HG02759 (cell line): ENCODE measurements around the gene MCUB.
"Not testable (repeated sequence)": the region's sequence is repeated elsewhere in the genome, so short reads cannot be mapped to it uniquely, and the experiment has no call there.

Experiments
- ATAC-seq: cut with Tn5 transposase; IDR thresholded peaks from one replicate; pipeline ENCODE4 v1.9.1; 2021; ENCODE audit warnings: mild to moderate bottlenecking, moderate library complexity; ENCODE audit not compliant: unreplicated experiment

Gene MCUB

DNA sequence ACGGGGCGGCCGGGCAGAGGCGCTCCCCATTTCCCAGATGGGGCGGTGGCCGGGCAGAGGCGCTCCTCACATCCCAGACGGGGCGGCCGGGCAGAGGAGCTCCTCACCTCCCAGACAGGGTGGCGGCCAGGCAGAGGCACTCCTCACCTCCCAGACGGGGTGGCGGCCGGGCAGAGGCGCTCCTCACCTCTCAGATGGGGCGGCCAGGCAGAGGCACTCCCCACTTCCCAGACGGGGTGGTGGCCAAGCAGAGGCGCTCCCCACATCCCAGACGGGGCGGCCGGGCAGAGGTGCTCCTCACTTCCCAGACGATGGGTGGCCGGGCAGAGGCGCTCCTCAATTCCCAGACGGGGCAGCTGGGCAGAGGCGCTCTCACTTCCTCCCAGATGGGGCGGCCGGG lies 118.4 kb downstream of the MCUB start:
- ATAC-seq: not testable (repeated sequence)

DNA sequence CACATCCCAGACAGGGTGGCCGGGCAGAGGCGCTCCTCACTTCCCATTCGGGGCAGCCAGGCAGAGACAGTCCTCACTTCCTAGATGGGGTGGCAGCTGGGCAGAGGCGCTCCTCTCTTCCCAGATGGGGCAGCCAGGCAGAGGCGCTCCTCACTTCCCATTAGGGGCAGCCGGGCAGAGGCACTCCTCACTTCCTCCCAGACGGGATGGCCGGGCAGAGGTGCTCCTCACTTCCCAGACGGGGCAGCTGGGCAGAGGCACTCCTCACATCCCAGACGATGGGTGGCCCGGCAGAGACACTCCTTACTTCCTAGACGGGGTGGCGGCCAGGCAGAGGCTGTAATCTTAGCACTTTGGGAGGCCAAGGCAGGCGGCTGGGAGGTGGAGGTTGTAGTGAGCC lies 118.9 kb downstream of the MCUB start:
- ATAC-seq: not testable (repeated sequence)

DNA sequence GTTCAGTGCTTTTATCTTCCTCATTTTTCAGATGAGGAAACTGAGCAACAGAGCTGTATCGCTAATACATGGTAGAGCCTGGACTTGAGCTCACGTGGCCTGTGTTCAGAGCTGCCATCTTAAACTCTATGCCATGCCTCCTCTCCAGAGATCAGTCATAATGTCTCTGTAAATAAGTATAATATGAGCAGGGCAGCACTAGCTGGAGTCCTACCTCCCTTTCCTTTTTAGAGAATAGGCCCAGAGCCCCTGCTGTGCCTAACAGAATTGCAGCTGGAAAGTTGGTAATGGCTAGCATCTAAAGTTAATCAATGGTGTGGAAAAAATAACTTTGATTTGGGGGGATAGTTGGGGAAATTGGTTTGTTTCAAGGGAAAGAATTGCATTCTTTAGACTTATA lies 122.8 kb downstream of the MCUB start:
- no peak for ATAC-seq

DNA sequence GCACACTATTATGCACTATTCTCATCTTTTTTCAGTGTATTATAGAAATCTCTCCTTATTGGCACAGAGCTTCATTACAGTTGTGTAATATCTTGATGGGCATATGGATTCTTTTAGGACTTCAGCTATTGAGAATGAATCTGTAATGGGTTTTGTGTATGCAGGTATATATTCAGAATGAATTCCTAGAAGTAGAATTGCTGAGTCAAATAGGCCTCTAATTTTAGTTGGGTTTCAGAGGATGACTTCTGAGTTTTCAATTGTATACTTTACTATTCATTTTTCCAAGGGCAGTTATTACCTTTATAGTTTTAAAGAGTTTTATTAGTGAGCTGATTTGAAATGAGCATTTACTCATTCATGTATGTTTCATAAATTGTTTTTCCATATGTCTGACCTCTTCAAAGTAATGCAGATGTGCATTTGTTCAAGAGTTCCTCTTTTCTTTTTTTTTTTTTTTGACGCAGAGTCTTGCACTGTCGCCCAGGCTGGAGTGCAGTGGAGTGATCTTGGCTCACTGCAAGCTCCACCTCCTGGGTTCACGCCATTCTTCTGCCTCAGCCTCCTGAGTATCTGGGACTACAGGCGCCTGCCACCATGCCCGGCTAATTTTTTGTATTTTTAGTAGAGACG lies 123.7 kb downstream of the MCUB start:
- ATAC-seq: no peak

DNA sequence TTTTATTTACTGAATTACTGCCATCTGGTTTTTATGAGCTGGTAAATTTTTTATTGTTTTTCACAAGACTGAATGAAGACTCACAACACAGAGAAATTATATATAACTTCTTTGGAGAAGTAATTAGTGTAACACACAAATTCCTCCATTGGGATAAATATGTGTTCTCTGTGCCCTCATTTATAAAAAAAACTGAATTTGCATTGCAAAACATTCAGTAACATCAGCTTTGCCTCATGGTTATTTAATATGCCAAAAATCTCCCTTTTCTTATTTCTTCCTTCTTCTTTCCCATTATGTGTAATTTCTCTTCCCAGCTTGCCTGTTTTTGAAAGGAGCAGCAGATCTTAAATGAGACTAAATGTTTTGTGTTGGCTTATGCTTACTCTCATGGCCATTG lies 124.7 kb downstream of the MCUB start:
- ATAC-seq: no peak

DNA sequence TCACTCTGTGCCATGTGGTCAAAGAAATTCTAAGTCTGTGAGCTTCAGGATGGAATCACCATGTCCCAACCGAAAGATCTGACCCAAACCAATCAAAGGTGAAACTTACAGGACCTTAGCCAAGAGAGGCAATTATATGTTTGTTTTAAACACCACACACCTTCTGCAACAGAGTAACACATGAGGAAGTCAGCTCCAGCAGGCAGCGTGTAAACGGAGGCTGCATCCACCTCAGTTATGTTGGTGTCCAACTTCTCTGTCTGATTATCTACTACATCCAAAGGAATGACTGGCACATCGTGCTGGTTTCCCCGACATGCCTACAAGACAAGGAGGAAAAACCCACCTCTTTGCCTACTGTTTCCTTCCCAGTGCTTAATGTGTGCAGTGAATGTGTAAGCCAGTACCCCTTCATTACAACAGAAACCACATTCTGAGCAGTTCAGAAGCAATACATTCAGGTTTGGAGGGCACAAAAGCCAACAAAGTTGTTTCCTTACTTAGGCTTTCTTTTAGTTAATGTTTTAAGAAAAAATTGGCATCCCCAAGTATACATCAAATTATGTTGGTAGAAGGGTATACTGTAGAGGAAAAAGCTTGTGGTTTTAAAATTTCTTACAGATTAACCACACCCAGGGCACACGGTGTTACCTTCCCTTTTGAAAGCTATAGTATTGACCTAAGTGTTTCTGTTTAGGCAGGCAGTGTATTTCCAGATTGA lies 130.8 kb downstream of the MCUB start:
- ATAC-seq: peak; percentile 85

DNA sequence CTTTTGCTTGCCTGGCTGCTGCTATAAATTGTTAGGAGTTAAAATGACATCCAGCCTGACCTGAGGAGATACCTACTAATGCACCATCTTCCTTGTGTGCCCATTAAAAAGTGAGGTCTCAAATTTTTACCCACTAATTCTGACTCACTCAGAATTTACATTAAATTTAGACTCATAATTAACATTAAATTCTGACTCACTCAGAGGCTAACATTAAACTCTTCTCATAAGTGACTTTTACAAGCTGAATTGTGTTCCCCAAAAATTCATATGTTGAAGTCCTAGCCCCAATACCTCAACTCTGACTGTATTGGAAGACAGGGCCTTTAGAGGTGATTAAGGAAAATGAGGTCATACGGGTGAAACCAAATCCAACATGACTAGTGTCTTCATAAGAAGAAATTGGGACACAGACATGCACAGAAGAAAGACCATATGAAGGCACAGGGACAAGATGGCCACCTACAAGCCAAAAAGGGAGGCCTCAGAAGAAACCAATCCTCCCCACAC lies 131.4 kb downstream of the MCUB start:
- peak; percentile 3 for ATAC-seq

DNA sequence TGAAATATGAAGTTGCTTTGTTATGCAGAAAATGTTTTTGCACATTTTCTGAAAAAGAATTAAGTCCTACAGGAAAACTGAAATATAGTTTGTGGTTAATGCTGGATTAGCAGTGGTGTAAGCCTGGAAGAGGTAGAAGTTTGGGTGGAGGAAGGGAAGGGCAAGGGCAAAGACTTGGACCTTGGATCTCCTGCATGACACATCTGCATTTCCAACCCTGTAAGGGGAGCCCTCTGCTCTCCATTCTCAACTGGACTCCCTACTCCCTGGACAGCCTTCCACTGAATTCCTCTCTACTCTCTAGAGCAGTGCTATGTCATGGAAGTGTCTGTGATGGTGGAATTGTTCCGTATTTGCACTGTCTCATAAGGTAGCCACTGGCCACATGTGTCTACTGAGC lies 138.6 kb downstream of the MCUB start:
- ATAC-seq: no peak

DNA sequence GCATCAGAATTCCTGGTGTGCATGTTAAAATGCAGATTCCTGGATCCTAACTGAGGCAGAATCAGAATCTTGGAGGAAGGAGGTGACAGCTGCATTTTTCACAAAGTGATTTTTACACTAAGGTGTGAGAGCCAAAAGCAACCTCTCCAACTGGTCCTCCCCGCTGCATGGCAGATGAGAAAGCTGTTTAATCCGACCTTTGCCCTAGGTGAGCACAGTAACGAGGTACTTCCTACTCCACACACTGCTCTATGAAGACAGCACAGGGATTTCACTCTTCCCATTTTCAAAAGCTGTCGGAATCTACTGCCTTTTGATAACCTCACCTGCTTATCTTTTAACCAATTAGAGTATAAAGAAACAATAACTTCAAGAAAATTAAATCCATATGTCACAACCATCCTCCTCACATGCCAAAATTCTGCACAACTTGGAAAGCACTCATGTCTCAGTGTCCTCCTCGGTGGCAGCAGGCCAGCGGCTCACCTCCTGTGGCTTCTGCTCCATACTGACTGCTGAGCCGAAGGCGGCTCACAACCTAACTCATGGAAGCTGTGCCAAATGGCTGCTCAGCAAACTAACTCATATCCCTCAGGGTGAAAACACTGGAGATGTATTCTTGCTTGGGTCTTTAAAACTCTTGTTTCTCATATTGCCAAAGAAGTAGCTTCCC lies 139.6 kb downstream of the MCUB start:
- ATAC-seq: no peak

DNA sequence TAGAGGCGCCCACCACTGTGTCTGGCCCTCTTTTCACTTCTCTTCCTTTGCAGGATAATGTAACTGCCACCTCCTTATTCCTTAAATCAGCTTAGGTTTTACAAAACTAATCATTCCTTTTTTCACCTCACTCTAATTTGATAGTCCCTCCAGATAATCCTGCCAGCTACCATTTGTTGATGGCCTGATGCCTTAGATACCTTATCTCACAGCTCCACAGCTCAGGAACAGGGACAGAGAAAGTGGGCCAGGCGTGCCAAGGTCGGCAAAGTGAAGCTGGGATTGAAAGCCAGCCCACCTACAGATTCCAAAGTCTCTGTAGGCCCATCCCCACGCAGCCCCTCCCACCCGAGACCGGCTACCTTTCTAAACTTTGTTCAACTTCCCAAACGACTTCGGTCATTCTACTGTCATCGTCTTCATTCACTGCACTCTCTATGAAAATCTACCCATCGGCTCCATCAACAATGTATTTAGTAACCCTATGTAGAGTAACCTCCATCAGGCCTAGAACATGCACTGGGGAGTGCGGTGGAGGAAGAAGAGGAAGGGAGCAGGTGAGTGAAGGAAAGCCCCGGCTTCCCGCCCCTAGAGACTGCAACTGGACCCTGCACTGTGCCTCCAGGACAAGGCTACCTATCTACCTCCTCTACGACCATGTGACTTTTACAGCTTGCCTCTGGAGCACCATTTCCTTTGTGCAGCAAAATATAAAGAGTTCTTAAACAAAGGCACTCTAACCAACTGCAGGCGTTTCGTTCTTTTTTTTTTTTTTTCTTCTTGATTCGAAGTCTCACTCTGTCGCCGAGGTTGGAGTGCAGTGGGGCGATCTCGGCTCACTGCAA lies 141.7 kb downstream of the MCUB start:
- ATAC-seq: no peak

DNA sequence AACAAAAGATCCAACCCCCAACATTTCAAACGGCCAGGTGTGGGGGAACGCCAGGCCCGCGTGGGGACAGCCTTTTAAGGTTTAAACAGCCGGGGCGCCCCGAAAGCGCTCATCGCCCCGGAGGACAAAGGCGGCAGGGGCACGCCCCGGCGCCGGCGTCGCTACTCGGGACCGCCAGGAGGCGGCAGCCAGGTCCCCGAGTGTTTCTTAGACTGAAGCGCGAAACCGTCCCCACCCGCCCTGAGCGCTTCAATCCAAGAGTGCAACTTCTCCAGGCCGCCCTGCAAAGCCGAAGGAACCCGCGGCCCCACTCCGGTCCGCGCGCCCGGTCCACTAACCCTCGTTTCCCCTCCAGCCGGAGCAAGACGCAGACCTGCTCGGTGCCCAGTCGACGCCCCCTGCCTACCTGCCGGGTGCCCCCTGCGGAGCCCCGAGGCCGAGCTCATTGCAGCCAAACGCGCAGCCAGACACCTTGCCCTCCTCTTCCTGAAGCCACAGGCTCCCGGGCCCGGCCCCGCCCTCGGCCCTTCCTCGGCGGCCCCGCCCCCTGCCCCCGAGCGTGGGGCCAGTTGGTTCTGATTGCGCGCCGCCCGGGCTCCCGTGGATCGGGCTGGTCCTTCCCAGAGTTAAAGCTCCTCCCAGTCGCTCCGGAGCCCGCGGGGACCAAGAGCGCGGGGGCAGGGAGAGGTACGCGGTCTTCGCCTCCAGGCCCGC lies 143.1 kb downstream of the MCUB start, which contains the start of gene CASP6:
TSS of gene CASP6 (minus strand) at position 496 of the 714 bp plus-strand sequence. CDS start at position 446, 50 bp downstream.
- peak; percentile 74 for ATAC-seq

DNA sequence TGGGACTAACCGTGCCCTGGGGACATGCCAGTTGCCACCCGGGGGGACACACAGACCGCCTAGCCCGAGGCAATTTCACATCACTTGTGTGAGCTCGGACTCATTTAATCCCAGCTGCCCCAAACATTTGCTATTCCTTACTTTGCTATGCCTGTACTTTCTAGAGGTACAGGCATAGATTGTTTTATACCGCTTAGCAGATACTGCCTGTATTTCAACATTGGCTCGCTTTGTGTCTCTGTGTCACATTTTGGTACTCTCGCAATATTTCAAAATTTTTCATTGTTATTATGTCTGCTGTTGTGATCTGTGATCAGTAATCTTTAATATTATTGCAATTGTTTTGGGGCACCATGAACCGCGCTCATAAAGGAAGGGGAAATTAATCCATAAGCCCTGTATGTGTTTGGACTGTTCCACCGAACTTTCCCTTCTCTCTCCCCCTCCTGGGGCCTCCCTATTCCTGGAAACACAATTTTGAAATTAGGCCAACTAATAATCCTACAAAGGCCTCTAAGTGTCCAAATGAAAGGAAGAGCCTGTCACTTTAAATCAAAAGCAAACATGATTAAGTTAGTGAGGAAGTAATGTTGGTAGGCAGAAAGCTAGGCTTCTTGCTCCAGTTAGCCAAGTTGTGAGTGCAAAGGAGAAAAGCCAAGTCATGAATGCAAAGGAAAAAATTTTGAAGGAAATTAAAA lies 143.8 kb downstream of the MCUB start:
- ATAC-seq: no peak

DNA sequence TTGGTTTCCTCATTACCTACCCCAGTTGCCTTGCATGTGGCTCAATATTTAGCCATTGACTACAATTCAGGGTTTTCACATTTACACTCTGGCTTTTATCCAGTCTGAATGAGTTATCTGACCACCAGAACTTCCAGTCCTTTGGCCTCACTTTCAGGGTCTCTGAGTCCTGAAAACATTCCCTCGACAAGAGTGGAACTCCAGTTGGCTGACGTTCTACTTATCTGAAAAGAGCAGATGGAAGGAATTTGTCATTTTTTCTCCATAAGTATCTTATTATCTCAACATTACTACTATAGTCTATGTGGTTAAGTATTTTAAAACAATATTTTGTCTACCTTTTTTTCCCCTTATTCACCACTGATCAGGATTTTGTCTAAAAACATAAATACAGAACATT lies 148.4 kb downstream of the MCUB start:
- ATAC-seq: no peak

DNA sequence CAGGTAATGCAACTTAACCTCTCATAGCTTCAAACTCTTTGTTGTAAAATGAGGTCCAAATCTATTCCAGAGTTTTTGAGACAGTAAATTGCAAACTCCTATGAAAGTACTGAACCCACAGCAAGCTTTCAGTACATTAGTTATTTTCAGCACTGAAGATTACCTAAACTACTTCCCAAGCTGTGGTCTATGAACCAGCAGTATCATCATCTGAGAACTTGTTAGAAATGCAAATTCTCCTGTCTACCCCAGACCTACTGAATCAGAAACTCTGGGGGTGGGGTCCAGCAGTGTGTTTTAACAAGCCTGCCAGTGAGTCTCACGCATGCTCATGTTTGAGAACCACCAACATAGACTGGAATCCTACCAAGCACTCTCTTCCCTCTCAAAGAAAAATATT lies 148.9 kb downstream of the MCUB start:
- peak; percentile 88 for ATAC-seq

DNA sequence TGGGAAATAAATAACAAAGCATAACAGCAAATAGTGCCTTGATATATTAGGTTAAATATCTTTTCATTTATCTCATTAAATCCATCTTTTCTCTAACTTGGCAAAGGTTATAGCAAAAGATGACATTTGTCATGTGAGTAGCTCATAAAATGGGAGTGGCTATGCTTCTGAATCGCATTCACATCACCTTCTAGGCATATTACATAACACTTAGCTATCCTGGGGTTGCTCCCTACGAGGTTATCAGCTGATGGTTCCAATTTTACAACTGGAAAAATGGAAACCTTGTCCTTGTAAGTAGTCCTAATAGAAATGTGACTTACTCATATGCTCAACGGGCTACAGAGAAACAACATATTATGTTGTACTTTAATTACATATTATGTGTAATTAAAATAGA lies 153.5 kb downstream of the MCUB start:
- ATAC-seq: no peak

DNA sequence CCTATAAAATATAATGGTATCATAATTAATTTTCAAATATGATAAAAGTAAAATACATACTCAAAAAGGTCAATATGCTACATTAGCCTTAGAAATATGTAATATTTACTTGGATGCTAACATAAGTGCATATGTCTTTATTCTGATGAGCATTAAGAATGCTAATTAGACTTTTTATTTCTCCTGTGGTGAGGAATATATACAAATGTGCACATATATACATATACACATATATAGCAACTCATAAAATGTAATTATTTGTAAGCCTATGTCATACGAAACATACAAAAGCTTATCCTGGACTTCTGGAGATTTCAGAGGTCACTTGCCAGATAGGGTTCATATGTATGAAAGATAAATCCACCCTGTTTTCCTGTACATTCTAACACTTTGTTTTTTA lies 158.7 kb downstream of the MCUB start:
- no peak for ATAC-seq

DNA sequence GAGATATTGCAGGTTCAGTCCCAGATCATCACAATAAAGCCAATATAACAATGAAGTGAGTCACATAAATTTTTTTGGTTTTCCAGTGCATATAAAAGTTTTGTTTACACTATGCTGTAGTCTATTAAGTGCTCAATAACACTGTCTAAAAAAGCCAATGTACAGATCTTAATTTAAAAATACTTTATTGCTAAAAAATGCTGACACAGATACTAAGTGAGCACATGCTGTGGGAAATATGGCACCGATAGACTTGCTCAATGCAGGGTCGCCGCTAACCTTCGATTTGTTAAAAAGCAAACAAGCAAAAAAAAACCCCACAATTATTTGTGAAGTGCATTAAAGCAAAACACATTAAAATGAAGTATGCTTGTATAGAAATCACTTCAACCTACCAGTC lies 159.6 kb downstream of the MCUB start:
- no peak for ATAC-seq

DNA sequence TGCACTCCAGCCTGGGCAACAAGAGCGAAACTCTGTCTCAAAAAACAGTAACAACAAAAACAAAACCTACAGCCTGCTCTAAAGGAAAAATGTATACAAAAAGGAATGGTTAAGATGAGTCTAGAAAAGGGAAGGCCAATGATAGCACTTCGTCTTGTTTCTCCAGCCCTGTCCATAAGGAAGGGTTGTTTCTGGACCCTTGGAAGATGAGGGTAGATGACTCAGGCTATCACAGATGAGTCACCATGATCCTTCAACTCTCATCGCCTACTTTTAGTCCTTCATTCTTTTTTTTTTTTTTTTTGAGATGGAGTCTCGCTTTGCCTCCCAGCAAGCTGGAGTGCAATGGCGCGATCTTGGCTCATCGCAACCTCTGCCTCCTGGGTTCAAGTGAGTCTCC lies 161.0 kb downstream of the MCUB start:
- ATAC-seq: no peak

DNA sequence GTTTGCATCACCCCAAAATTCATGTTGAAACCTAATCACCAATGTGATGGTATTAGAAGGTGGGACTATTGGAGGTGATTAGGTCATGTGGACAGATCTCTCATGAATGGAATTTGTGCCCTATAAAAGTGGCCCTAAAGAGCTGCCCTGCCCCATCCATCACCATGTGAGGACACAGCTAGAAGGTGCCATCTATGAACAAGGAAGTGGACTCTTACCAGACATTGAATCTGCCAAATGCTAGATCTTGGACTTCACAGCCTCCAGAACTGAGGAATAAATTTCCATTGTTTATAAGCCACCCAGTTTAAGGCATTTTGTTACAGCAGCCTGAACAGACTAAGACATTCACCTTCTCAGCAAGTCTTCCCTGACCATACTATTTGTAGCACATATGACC lies 162.3 kb downstream of the MCUB start:
- ATAC-seq: no peak

DNA sequence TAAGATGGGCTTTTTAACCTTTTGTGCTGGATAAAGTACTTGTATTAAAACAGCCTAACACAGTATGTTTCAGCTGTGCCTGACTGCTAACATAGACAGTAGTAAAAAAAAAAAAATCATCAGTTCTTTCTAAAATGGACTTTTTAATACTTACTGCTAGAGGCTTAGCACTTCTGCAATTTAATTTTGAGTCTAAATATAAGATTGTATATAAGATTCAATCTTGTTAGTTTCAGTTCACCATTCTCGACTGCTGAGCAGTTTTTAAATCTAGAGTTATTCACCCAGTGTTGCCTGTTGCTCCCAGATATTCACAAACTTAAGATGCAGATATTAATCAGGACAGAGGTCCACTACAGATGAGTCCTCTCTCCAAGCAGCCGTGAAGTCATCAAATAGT lies 163.1 kb downstream of the MCUB start:
- no peak for ATAC-seq
